ENCODE results near the gene DNAJB1.
A peak's percentile ranks its signal among the peaks of the same experiment; 100 is the strongest.
"Not testable (repeated sequence)": the region's sequence is repeated elsewhere in the genome, so short reads cannot be mapped to it uniquely, and the experiment has no call there.

DNAJB1 gene

DNA sequence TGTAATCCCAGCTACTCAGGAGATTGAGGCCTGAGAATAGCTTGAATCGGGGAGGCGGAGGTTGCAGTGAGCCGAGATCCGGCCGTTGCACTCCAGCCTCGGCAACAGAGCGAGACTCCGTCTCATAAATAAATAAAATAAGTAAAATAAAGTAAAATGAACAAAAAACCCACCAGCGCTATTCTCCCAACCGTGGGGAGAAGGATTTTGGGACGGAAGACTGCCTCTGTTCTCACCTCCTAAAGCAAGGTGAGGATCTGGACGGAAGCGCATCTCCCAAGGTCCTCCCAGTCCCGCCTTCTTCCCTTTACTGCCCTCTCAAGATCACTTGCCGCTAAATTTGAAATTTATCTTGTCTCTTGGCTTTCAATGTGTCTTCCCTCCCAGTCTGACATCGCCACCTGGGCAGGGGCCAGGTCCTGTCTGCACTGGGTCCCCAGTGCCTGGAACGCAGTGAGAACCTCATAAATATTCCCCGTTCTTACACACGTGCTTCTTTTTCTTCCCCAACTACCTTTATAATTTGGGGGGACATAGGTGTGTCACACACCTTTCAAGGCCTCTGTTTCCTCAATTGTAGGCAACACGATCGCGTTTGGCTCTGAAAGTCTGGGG is 1.2 kb upstream of the DNAJB1 start:
- no peak for DNase-seq

DNA sequence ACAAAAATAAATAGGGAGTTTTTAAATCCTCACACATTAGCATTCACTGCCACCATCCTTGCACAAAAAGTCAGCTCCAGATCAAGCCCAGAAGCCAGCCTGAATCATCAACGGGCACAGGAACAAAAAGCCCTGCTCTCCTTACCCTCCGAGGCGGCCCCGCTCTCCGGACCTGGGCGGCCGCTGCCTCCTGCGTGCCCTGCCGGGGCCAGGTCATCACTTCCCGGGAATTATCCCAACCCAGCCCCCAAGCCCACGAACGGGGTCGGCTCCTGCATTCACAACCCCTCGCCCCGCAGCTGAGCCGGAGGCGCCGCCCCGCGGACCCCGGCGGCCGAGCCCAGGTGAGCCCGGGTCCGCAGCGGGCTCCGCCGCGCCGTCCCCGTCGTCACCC is 754 bp downstream of the DNAJB1 start:
- DNase-seq, result no peak

DNA sequence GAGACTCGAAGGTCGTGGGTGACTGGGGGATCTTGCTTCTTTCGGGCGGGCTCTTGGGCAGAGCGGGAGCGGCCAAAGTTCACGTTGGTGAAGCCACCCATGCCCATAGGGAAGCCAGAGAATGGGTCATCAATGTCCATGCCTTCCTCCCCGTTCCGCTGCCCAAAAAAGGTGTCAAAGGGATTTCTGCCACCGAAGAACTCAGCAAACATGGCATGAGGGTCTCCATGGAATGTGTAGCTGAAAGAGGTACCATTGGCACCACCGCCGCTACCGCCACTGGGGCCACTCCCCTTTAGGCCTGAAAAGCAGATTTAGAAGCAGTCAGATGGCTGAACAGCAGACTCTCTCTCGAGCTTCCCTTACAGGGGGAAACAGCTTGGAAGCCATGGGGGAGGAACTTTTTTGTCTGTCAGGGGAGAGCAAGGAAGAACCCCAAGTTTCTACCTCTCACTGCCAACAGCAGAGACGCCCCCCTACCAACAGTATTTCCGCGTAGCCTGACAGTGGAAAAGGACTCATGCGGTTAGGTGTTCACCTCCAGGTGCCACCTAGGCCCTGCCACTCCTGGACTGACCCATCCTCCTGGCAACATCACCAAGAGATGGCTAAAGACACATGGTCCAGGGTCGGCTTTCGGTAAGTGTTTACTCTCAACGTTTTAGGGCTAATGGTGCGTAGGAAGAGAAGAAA is 1.3 kb downstream of the DNAJB1 start:
- peak; percentile 56 for DNase-seq

DNA sequence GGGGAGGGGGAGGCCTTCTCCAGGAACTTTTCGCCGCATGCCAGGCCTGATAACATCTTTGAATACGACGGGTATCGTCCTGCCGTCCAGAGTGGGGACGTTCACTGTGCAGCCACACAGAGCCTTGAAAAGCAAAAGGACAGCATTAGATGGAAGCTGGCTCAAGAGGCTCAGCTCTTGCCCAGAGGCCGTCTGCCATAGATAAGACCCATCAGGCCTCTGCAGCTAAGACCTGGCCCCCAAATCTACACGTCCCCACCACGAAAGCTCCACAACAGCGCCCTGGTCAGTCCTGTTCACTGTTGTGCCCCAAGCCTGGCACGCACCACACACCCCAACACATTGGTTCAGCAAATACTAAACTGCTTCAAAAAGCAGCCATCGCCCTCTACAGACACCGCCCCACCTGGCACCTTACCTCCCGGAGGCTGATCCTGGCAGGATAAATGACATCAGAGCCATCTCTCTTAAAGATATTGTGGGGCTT is 2.1 kb downstream of the DNAJB1 start:
- peak; percentile 35 for DNase-seq

DNA sequence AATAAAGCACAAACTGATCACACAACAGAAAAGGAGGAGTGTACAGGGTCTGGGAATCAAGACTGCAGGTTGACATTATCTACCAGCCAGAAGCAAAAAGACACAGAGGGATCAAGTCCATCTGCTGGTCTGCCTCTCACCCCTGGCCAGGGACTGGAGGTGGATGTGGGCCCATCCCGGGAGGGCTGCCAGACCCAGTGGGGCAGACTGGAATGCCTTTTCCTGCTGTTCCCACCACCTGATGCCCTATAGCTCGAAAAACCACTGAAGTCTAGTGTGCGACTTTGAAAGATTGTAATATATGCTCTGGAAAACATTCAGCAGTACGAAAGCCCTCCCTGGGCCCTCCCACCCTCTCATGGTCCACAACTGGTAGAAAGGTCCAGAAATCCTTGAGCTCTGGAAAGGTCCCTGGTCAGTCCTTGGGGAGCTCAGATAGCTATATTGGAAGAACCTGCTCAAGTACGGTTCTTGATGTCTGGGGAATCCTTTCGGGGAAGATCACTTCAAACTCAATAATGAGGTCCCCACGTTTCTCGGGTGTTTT is 2.6 kb downstream of the DNAJB1 start:
- peak; percentile 31 for DNase-seq

DNA sequence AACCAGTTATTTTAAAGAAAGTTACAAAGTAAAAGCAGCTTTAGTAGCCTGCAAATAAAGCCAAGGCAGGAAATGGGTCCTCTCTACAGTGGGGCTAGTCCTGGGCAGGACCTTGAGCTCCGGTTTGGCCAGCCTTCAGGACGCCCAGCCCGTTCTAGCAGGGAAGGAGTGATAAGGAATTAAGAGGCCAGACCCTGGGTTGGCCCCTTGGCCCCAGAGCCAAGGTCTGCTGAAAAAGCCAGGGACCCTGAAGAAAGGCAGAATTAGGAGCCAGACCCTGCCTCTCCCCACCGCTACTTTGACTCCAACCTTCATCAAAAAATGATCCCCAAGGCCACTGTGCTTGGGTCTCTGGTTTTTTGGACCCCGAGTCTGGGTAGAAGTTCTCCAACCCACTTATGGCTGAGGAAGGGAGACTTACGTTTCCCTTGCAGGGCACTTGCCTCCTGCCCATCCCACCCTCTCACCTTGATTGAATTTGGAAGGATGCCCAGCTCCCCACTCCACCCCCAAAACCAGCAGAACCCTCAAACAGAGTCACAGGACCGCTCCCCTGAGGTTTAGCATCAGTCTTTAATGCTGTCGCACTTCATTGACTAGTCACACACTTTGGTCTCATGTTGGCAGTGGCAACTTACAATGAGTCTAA is 3.9 kb downstream of the DNAJB1 start:
- DNase-seq, result peak; percentile 51

DNA sequence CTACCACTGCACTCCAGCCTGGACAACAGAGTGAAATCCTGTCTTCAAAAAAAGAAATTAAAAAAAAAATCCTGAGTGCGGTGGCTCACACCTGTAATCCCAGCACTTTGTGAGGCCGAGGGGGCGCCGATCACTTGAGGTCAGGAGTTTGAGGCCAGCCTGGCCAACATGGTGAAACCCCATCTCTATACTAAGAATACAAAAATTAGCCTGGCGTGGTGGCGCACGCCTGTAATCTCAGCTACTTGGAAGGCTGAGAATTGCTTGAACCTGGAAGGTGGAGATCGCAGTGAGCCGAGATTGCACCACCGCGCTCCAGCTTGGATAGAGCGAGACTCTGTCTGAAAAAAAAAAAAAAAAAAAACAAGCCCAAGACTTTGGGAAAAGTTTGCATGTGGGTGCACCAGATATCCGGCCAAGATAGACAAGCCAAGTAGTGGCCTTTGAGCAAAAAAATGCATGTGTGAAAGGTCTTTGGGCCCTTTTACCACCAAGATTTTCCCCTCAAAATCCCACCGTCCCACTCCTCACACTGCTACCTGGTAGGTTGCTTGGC is 5.7 kb downstream of the DNAJB1 start:
- DNase-seq, result no peak

DNA sequence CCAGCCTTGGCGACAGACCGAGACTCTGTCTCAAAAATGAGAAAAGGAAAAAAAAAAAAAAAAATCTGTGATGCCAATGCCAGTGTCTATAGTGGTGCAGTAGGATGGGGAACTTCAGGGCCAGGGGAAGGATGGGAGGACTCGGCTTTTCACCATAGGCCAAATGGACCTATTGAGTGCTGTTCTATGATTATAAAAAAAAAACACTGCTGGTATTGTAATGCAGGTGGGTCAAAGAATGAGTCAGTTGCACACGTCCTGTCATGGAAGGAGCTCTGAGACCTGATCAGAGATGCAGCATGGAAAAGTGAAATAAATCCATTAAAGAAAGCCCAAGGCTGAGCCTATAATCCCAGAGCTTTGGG is 7.0 kb downstream of the DNAJB1 start:
- DNase-seq, result peak; percentile 27

DNA sequence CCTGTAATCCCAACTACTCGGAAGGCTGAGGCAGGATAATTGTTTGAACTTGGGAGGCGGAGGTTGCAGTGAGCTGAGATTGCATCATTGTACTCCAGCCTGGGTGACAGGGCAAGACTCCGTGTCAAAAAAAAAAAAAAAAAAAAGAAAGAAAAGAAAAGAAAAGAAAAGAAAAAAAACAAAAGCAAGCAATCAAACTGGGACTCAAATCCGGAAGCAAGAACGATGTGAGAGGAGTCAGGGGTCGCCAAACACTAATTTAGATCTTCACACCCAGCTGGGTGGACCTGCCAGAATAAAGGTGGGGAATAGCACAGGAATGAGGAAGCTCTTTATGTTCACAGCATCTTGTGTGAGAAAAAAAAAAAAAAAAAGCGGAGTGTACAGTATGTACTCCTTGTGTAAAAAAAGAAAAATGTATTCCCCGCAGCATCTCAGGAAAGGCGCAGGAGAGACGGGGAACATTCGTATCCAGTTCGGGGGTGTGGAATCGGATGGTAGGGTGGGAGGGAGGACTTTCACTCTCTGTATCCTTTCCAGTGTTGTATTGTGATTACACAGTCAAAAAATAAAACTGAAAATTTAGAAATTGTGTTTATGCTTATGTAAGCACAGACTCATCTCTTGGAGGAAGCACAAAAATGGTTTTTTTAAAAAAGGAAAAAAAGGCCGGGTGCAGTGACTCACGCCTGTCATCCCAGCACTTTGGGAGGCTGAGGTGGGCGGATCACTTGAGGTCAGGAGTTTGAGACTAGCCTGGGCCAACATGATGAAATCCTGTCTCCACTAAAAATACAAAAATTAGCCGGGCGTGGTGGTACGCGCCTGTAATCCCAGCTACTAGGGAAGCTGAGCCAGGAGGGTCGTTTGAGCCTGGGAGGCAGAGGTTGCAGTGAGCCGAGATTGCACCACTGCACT is 7.6 kb downstream of the DNAJB1 start:
- DNase-seq, result peak; percentile 35

DNA sequence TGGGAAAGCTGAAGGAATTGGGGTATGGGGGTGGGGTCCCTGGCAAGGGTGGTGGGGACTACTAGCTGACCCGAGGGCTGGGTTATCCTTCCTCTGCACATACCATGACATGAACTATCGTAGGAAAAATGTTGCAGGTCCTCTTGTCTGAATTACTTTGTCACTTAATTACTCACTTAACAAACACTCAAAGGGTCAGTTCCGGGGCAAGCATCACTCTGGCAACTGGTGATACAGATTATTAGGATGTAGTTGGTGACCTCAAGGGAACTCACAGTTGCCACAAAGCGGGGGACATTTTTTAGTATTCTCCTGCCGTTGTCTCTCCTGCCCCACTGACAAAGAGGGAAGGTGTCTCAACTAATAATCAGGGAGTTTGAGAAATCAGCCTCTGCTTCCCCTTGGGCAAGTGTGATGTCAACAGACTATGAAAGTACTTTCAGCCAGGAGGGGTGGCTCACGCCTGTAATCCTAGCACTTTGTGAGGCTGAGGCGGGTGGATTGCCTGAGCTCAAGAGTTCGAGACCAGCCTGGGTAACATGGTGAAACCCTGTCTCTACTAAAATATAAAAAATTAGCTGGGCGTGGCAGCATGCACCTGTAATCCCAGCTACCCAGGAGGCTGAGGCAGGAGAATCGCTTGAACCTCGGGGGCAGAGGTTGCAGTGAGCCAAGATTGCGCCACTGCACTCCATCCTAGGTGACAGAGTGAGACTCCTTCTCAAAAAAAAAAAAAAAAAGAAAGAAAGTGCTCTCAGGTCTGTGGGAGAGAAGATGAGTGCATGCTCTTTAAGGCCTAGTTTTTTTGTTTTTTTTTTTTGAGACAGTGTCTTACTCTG is 10.3 kb downstream of the DNAJB1 start:
- peak; percentile 37 for DNase-seq

DNA sequence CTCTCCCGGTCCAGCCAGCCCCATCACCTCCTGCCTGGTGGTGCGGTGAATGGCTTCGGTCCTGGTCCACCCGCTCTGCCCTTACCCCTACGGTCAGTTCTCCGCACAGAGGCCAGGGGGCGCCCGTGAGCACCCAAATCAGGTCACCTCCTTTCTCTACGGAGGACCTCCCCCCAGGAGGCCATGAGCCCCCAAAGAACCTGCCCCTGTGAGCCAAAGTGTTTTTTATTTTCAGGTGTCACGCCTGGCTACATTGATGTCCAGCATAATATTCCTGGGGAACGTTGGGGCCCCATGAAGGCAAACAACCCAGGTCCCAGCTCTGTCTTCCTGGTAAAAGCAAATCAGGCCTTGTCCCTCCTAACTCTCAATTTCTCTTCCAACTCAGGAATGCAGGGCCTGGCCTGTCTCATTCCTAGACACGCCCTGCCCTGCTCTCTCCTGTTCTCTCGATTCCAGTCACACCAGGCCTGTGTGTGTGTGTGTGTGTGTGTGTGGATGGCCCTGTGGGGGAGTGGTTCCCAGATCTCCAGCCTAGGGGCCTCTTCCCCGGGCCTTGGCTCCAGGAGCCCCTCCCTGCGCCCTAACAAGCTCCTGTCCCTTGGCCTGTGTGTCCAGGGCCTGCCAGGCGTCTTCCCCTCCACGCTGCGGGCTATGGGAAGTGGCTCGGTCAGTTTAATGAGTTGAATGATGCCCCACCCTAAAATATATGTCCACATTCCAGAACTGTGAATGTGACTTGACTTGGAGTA is 12.5 kb downstream of the DNAJB1 start:
- DNase-seq, result peak; percentile 81

DNA sequence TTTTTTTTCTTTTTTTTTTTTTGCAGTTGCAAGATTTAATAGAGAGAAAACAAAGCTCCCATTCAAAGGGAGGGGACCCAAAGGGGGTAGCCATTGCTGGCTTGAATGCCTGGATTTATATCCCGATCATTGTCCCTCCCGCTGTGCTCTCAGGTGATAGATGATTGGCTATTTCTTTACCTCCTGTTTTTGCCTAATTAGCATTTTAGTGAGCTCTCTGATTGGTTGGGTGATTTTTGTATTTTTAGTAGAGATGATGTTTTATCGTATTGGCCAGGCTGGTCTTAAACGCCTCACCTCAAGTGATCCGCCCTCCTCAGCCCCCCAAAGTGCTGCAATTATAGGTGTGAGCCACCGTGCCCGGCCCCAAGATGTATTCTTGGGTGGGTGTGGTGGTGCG is 13.6 kb downstream of the DNAJB1 start:
- DNase-seq, result not testable (repeated sequence)

DNA sequence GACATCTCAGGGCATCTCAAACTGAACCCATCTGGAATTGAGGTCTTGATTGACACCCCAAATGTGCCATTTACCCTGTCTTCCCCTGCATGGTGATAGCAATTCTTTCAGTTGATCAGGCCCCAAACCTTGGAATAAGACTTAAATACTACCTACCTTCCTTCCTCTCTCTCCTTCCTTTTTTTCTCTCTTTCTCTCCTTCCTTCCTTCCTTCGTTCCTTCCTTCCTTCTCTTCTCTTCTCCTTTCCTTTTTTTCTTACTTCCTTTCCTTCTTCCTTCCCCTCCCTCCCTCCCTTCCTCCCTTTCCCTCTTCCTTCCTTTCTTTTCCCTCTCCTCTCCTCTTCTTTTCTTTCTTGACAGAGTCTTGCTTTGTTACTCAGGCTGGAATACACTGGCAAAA is 14.9 kb downstream of the DNAJB1 start:
- no peak for DNase-seq

DNA sequence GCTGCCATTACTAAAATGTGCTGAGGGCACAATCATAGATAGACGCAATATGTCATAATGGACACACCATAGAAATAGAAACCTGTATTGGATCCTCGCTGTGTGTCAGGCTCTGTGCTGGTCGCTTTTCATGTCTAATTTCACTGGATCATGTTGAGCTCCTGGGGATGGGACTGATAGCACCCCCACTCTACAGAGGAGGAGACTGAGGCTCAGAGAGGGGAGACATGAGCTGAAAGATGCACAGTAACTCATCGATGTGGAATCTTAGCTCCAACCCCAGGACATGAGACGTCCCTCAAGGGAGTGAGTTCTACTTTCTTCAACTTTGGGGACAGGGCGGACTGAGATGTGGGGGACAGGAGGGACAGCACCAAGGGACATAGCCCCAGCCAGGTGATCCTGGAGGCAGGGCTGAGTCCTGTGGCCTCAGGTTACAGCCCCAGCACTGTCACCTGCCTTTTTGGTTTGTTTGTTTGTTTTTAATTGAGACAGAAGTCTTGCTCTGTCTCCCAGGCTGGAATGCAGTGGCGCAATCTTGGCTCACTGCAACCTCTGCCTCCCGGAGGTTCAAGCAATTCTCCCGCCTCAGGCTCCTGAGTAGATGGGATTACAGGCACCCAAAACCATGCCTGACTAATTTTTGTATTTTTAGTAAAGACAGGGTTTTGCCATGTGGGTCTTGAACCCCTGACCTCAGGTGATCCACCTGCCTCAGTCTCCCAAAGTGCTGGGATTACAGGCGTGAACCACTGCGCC is 15.7 kb downstream of the DNAJB1 start:
- DNase-seq, result no peak

DNA sequence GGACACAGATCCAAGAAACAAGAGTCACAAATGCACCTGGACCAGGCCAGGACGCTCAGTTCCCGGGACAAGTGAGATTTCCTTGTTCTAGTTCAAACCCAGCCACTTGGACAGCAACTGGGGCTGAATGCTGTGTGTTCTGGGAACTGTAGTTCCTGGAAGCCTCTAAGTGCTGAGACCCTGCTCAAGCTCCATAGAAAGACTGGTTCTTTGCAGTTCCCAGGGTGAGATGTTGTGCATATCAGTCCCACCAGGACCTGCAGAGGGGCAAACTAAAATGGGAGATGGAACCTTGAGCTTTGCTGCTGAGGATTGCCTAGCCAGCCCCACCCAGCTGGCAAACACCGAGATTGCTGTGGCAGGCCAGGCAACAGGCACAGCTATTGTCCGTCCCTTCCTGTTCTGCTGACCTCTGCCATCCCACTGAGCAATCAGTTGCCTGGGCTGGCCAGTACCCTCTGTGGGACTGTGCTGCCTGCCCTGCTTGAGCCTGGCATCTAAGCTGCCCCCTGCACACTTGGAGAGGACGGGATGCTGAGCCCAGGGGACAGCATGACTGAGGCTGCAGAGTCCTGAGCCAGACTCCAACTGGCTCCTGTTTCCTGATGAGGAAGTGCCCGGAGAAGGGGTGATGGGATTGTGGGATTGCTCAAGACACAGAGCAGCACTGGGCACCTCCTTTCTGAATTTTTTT is 20.8 kb downstream of the DNAJB1 start:
- no peak for DNase-seq

DNA sequence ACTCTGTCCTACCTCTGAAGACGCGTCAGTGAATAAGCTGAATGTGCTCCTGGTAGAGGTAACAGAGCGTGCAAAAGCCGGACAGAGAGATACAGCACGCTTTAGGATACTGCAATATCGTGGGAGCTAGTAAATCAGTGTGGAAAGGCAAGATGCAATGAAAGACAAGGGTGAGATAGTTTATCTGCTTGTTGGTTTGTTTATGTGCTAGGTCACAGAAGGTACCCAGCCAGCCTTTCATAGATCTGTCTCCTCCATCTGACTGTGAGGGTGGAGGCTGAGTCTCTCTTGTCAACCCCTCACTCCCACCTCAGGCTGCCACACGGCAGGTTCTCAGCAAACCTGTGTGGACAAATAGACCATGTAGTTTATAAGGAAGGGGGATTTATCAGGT is 21.4 kb downstream of the DNAJB1 start:
- no peak for DNase-seq

DNA sequence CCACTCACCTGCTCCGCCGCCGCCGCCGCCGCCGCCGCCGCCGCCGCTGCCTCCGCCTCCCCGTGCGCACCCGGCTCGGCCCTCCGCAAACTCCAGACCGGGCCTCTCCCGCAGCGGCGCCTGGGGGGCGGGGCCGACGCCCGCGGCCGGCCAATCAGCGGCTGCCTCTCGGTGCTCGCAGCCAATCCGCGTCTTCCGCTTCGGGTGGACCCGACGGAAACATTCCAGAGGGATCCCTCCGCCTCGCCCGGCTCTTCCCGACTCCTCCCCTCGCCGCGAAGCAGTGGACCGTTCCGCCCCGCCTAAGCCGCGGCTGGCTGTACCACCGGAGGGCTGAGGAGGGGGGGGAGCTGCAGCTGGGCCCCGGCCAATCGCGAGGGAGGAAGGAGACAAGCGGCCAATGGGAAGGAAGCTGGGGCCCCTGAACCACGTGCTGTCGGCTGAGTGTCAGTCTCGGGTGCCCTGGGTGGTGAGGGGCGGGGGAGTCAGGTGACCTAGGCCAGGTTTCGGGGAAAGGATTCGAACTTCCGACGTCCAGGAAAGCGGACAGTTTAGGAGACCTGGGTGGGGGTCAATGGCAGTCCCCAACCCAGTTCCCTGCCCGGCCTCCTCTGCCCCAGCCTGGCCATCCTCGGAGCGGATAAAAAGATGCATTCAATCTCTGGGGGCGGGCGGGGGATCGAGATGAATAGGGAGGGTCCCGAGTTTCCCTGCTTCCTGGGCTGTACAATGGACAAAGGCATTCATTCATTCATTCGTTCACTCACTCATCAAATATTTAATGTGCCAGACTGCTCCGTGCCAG is 22.0 kb downstream of the DNAJB1 start, which contains the start of gene GIPC1:
Gene GIPC1, minus strand, starts transcription at position 99 of the 805 bp plus-strand sequence. CDS start 13,151 bp downstream, outside the sequence.
- peak; percentile 86 for DNase-seq

DNA sequence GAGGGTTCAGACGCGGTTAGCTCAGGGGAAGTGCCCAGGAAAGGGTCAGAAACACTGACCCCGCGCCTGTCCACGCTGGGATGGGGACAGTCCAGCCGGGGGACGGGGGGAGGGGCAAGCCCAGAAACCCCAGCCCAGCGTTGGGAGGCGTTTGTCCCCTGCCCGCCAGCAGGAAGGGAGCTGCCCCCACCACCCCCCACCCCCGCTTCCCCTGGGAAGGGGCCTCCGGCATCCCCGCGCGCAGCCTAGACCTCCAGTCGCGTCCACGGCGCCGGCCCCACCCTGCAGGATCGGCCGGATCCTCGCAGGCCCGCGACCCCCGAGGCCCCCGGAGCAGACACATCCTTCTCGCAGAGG is 22.5 kb downstream of the DNAJB1 start:
- no peak for DNase-seq
